Uterus (tissue), 2 donors: ENCODE results near the gene LMAN2.

ENCODE experiments used
- CTCF ChIP-seq, 4 experiments: fragments of 200-600 bp in 2 of 4; fragments of 450-650 bp in 2 of 4; sonication (generic) in 2 of 4; IDR thresholded peaks; one replicate each; pipeline ENCODE4 v1.5.1; 2016 to 2019; ENCODE audit warnings: antibody characterized with exemption in 4 of 4, mild to moderate bottlenecking in 2 of 4, moderate library complexity in 1 of 4
- POLR2A ChIP-seq, 2 donors: fragments of 450-650 bp; IDR thresholded peaks; one replicate each; pipeline ENCODE4 v1.6.1; 2016; ENCODE audit warnings: antibody characterized with exemption in 2 of 2, mild to moderate bottlenecking in 1 of 2, moderate library complexity in 1 of 2

- TF ChIP-seq CTCF (IDR thresholded peaks at IDR 0.05) (no peak), POLR2A (IDR thresholded peaks at IDR 0.05) (no peak)
These were observed 32.7 kb upstream of the LMAN2 start, which contains the start of gene SLC34A1 for GRCh38 chr5:177384134-177384533.
